Mammary epithelial cell (primary cell): ENCODE results near the gene RSRC2.

Source experiments
- EZH2 ChIP-seq: IDR thresholded peaks from 2 replicates; pipeline ENCODE4 v1.6.1; 2012; ENCODE audit warnings: low read length, inconsistent platforms, borderline replicate concordance
- TF ChIP-seq, protein P1 (sequence below), 2 donors: IDR thresholded peaks in 1 of 2; conservative IDR thresholded peaks in 1 of 2; 2 replicates each; pipeline ENCODE4 v1.5.1; 2011 to 2012; ENCODE audit warnings: inconsistent platforms in 2 of 2, low read length in 2 of 2, mild to moderate bottlenecking in 2 of 2, control low read depth in 1 of 2, low read depth in 1 of 2; ENCODE audit not compliant: insufficient read depth in 1 of 2; ENCODE audit errors: extremely low read depth in 1 of 2

DNA sequence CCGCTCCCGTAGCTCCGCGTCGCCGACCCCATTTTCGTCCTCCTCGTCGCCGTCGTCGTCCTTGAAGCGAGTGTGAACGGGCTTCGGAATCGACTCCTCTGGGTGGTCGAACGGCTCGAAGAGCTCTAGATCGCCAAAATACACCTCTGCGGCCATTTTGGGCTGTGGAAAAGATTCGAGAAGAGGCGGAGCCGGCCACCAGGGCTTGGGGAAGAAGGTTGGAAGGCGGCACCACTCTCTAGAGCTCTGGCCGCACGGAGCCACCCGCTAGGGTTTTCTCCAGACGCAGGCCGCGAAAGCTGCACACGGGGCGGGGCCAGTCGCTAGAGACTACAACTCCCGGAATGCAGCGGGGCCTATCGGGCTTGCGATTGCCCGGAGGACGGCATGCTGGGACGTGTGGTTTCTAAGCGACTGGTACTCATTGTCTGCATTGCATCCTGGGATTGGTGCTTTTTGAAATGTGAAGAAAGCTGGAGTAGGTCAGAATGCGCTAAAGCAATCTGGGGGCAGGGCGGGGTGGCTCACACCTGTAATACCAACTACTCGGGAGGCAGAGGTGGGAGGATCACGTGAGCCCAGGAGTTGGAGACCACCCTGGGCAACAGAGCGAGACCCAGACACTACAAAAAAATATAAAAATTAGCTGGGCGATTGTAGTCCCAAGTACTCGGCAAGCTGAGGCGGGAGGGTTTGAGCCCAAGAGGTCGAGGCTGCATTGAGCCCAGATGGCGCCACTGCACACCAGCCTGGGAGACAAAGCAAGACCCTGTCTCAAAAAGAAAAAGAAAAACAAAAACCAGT is 25.8 kb downstream of the RSRC2 start, which contains the start of gene ZCCHC8:
- TF ChIP-seq, protein P1, sequence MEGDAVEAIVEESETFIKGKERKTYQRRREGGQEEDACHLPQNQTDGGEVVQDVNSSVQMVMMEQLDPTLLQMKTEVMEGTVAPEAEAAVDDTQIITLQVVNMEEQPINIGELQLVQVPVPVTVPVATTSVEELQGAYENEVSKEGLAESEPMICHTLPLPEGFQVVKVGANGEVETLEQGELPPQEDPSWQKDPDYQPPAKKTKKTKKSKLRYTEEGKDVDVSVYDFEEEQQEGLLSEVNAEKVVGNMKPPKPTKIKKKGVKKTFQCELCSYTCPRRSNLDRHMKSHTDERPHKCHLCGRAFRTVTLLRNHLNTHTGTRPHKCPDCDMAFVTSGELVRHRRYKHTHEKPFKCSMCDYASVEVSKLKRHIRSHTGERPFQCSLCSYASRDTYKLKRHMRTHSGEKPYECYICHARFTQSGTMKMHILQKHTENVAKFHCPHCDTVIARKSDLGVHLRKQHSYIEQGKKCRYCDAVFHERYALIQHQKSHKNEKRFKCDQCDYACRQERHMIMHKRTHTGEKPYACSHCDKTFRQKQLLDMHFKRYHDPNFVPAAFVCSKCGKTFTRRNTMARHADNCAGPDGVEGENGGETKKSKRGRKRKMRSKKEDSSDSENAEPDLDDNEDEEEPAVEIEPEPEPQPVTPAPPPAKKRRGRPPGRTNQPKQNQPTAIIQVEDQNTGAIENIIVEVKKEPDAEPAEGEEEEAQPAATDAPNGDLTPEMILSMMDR (conservative IDR thresholded peaks at IDR 0.05 in 1 of 2, IDR thresholded peaks at IDR 0.05 in 1 of 2; ENCODE audit: extremely low read depth in 1 of 2, insufficient read depth in 1 of 2, low read depth in 1 of 2, low read length in 2 of 2) = peak in 1 of 2 donors; percentile 20
- no peak for TF ChIP-seq EZH2
